Esophagus (tissue), 2 donors: ENCODE data around the gene TNFSF18. TPM values are rescaled to one million over a fixed set of nuclear protein-coding genes. Genes with fewer than 3 reads are reported as not detected.

Experiments
- H3K27ac ChIP-seq, 2 donors: one replicate each; pipeline ENCODE4 v1.5.1; 2013; ENCODE audit warnings: low read depth in 2 of 2, mild to moderate bottlenecking in 2 of 2, inconsistent platforms in 1 of 2, low read length in 1 of 2, moderate library complexity in 1 of 2
- H3K27me3 ChIP-seq, 2 donors: one replicate each; pipeline ENCODE4 v1.6.1; 2013; ENCODE audit warnings: low read length in 2 of 2, control low read depth in 1 of 2, mild to moderate bottlenecking in 1 of 2; ENCODE audit not compliant: insufficient read depth in 2 of 2, control insufficient read depth in 1 of 2
- H3K36me3 ChIP-seq, 2 donors: one replicate each; pipeline ENCODE4 v1.6.1; 2013; ENCODE audit warnings: low read length in 1 of 2; ENCODE audit not compliant: control insufficient read depth in 2 of 2, insufficient read depth in 2 of 2
- H3K4me1 ChIP-seq, 2 donors: one replicate each; pipeline ENCODE4 v1.6.1; 2013; ENCODE audit warnings: low read length in 1 of 2; ENCODE audit not compliant: control insufficient read depth in 2 of 2, insufficient read depth in 2 of 2
- H3K4me3 ChIP-seq, 2 donors: one replicate each; pipeline ENCODE4 v1.5.1; 2013; ENCODE audit warnings: low read length in 2 of 2, mild to moderate bottlenecking in 2 of 2, low read depth in 1 of 2, moderate library complexity in 1 of 2
- H3K9me3 ChIP-seq, 2 donors: one replicate each; pipeline ENCODE4 v1.6.1; 2013; ENCODE audit warnings: mild to moderate bottlenecking in 2 of 2, low read depth in 1 of 2, low read length in 1 of 2, moderate library complexity in 1 of 2; ENCODE audit not compliant: control insufficient read depth in 2 of 2, insufficient read depth in 1 of 2
- WGBS, 2 donors: extraction: QIAGEN DNeasy Blood & Tissue Kit; methylation state at CpG; one replicate each; pipeline ENCODE4 v1.1.7; 2013; 5-methylcytosine and 5-hydroxymethylcytosine counted together
- polyA plus RNA-seq, 2 donors: library from polyadenylated mRNA; stranded (reverse); fragments of 200-250 nt; gene quantifications; one replicate each; pipeline ENCODE4 v1.2.3, GENCODE V29; 2013
- donor health status: healthy with polysubstance abuse.
- donor health status: Bipolar disorder and iron deficiency.

The TNFSF18 gene
- polyA plus RNA-seq, 2 donors, result 0.06 to 1.7 TPM

- Histone ChIP-seq H3K36me3 (no peaks in the 10 kb centered on the region), H3K4me3 (no peak overlapping the region), H3K27me3 (no peaks in the 10 kb centered on the region), H3K4me1 (no peaks in the 10 kb centered on the region), H3K9me3 (no peaks in the 10 kb centered on the region), H3K27ac (no peak overlapping the region)
These were observed 7.5 kb downstream of the TNFSF18 start for GRCh38 chr1:173043253-173043652.

DNA sequence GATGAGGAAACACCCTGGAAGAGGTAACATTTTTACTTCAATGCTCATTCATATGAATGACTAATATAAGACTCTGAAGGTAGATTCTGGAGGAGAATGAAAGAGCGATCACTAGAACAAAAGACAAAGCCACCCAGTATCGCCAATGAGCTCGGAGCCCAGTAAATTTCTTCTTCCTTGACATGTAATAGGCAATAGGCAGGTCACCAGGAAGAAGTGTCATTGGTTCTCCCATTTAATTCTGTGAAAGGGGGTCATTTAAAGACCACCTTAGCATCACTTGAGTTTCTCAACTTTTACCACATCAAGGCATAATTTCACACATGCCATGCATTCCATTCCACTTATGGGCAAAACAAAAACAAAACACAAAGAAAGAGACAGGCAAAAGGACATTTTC lies 7.9 kb downstream of the TNFSF18 start:
- Histone ChIP-seq H3K9me3 (no peaks in the 10 kb centered on the region), H3K4me3 (no peak overlapping the region), H3K27ac (no peak overlapping the region), H3K4me1 (no peaks in the 10 kb centered on the region), H3K36me3 (no peaks in the 10 kb centered on the region), H3K27me3 (no peaks in the 10 kb centered on the region)
- WGBS, 2 donors, result 84 to 94% methylated on average over 3 of the region's 3 CpGs

DNA sequence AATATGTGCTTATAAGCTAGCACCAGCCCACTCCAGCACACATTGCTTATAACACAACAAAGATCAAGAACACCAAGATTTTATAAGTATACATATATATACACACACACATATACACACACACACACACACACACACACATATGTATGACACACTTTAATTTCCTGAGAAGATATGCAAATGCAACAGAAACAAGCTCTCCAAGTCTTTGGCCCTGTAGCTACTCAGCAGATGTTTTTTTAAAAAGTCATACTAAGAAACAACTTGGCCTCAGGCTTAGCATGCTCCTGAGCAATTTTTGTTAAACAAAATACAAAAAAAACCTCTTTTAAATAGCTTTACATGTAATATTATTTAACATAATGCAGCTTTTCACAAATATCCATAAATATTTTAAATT lies 11.1 kb downstream of the TNFSF18 start:
- Histone ChIP-seq H3K27me3 (no peaks in the 10 kb centered on the region), H3K4me1 (no peaks in the 10 kb centered on the region), H3K4me3 (no peak overlapping the region), H3K27ac (no peak overlapping the region), H3K36me3 (no peaks in the 10 kb centered on the region), H3K9me3 (no peaks in the 10 kb centered on the region)

DNA sequence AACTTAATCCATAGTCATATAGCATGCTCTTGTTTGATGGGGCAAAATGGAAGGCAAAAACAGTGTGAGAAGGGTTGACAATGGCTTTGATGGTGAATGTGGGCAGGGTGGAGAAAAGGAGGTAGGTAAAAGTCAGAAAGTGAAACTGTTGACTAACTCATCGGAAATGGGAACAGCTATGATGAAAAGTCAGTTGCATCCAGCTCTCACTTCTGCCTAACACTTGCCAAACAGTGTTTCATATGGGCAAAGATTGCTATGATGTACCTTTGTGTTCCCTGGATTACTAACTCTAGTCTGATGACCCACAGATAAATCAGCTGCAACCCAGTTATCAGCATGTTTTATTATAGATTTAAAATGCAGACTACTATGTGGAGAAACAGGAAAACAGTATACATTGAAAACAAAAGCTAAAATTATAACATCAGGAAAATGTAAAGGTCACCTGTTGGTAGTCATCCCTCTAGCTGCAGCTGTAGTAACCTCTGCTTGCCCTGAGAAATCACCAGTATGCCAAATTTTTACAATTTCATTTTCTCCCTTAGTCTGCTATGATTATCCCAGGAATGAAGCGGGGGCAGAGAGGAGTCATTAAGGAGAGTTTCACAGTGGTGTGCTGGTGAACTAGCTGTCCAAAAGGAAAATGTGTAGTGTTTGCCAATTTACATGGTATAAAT lies 11.7 kb downstream of the TNFSF18 start:
- H3K9me3 ChIP-seq, result no peaks in the 10 kb centered on the region
- H3K4me3 ChIP-seq, result no peak overlapping the region
- no peak overlapping the region for H3K27ac ChIP-seq
- no peaks in the 10 kb centered on the region for H3K4me1 ChIP-seq
- 78 to 80% methylated on average over 2 of the region's 2 CpGs for WGBS, 2 donors
- H3K27me3 ChIP-seq, result no peaks in the 10 kb centered on the region
- no peaks in the 10 kb centered on the region for H3K36me3 ChIP-seq

DNA sequence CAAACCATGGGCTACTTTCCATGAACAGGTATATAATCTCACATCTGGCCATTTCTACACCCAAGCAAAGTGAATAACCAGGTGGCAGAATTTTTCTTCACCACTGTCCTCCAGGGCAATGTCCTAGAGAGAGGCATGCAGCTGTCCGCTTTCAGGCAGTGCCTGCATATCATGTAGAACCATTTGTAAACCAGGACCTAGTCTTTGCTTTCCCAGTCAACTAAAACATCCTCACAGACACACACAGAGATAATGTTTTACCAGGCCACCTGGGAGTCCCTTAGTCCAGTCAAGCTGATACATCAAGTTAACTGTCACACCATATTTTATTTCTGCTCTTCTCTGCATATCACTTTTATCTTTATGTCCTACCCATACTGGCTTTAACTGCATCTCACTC lies 26.2 kb downstream of the TNFSF18 start:
- Histone ChIP-seq H3K4me1 (no peaks in the 10 kb centered on the region), H3K4me3 (no peak overlapping the region), H3K27ac (no peak overlapping the region), H3K27me3 (no peaks in the 10 kb centered on the region), H3K36me3 (no peaks in the 10 kb centered on the region), H3K9me3 (peaks cover 0 to 3% of the 10 kb centered on the region in 2 donors)
- 90 to 99% methylated on average over 1 of the region's 1 CpG for WGBS, 2 donors

- no peaks in the 10 kb centered on the region for H3K27me3 ChIP-seq
- no peak overlapping the region for H3K27ac ChIP-seq
- no peaks in the 10 kb centered on the region for H3K4me1 ChIP-seq
- peaks cover 0 to 3% of the 10 kb centered on the region in 2 donors for H3K9me3 ChIP-seq
- no peak overlapping the region for H3K4me3 ChIP-seq
- WGBS, 2 donors, result 79 to 83% methylated on average over 3 of the region's 3 CpGs
- H3K36me3 ChIP-seq, result no peaks in the 10 kb centered on the region
These were observed 27.4 kb downstream of the TNFSF18 start for GRCh38 chr1:173023343-173023742.

GRCh38 chr1:173020138-173020750 lies 30.5 kb downstream of the TNFSF18 start:
- peaks cover 0 to 1% of the 10 kb centered on the region in 2 donors for H3K9me3 ChIP-seq
- 79 to 87% methylated on average over 5 of the region's 5 CpGs for WGBS, 2 donors
- no peak overlapping the region for H3K4me3 ChIP-seq
- H3K27me3 ChIP-seq, result no peaks in the 10 kb centered on the region
- H3K36me3 ChIP-seq, result no peaks in the 10 kb centered on the region
- no peak overlapping the region for H3K27ac ChIP-seq
- H3K4me1 ChIP-seq, result no peaks in the 10 kb centered on the region

GRCh38 chr1:173017792-173018191 lies 32.9 kb downstream of the TNFSF18 start:
- Histone ChIP-seq H3K9me3 (no peaks in the 10 kb centered on the region), H3K27me3 (no peaks in the 10 kb centered on the region), H3K27ac (no peak overlapping the region), H3K36me3 (no peaks in the 10 kb centered on the region), H3K4me1 (no peaks in the 10 kb centered on the region), H3K4me3 (no peak overlapping the region)
- 40 to 46% methylated on average over 4 of the region's 4 CpGs for WGBS, 2 donors

GRCh38 chr1:173016419-173016818 lies 34.3 kb downstream of the TNFSF18 start:
- Histone ChIP-seq H3K36me3 (no peaks in the 10 kb centered on the region), H3K4me1 (no peaks in the 10 kb centered on the region), H3K27ac (no peak overlapping the region), H3K4me3 (no peak overlapping the region), H3K9me3 (no peaks in the 10 kb centered on the region), H3K27me3 (no peaks in the 10 kb centered on the region)
- WGBS, 2 donors, result 93 to 94% methylated on average over 1 of the region's 1 CpG

- H3K27me3 ChIP-seq, result no peaks in the 10 kb centered on the region
- H3K27ac ChIP-seq, result no peak overlapping the region
- no peak overlapping the region for H3K4me3 ChIP-seq
- 72 to 87% methylated on average over 1 of the region's 1 CpG for WGBS, 2 donors
- no peaks in the 10 kb centered on the region for H3K36me3 ChIP-seq
- H3K9me3 ChIP-seq, result no peaks in the 10 kb centered on the region
- no peaks in the 10 kb centered on the region for H3K4me1 ChIP-seq
These were observed 35.1 kb downstream of the TNFSF18 start for GRCh38 chr1:173015629-173016028.
